NOMO-1 treated with DMSO at 0.1 percent for 48 hours (cell line): ENCODE results near the gene RFNG.

Experiments
- DNase-seq: peaks from one replicate; lab custom pipeline; 2025; ENCODE audit not compliant: unreplicated experiment; lab: John Stamatoyannopoulos, UW

The RFNG gene

DNA sequence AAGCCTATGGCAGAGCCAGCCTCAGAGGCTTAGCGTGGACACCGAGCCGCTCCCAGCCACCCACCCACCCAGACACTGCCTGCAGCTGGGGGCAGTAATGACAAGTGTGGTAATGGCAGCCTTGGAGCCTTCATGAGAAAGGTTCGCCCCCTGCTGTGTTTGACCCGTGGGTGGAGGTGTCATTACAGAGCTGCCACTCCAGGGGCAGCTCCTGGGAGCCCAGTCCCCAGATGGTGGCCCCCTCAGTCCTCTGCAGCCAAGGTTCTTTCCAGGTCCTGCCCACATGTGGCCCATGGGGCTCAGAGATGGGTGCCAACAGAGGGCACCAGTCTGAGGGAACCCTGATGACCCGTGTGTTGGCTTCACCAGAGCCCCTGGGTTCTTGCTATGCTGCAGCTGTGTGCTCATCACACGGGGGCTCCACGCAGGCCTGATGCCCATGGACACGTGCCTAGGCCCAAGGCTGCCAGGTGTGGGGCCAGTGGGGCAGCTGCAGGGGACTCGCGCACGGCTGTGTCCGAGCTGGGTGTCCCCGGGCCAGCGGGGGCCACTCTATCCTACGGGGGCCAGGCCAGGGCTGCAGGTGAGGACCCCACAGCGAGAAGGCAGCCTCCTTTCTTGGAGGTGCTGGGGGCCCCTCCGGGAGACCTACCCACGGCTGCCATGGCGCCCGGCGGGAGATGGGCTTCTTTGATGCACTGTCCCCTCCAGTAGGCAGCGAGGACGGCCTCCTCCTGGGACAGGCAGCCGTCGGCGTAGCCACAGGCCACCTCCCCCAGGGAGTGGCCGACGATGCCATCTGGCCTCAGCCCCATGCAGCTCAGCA lies 38.3 kb upstream of the RFNG start:
- DNase-seq, result no peak

DNA sequence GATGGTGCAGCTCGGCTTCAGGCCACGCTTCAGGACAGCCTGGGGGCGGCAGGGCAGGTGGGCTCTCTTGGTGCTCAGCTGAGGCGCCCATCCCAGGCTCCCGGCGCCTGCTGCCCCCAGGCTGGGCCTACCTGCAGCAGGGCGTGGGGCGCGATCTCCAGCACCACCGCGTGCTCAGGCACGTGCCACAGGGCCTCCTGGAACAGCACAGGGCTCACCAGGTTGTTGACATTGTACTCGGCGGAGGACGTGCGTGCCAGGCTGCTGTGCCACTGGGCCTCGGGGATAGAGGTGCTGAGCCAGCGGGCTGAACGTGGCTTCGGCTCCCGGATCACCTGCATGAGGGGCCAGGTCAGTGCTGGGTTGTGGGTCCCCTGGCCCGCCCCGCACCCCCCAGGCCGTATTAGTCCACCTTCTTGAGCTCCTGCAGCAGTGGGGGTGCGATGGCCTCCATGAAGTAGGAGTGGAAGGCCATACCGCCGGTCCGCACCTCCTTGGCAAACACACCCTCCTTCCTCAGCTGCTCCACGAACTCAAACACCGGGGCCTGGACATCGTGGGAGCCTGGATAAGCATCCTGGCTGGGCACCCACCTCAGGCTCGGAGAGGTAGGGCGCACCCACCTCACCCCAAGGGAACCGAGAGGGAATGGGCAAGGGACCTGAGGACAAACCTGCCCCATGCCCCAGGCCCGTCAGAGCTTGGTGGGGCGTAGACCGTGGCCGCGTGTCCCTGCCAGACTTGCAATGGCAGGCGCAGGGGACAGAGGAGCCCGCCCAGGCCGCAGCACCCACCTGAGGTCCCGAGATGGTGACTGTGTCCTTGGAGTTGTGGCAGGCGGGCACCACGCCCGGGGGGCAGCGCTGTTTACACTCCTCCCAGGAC lies 37.5 kb upstream of the RFNG start:
- DNase-seq, result no peak

GRCh38 chr17:82087961-82088837 lies 36.6 kb upstream of the RFNG start:
- no peak for DNase-seq

DNA sequence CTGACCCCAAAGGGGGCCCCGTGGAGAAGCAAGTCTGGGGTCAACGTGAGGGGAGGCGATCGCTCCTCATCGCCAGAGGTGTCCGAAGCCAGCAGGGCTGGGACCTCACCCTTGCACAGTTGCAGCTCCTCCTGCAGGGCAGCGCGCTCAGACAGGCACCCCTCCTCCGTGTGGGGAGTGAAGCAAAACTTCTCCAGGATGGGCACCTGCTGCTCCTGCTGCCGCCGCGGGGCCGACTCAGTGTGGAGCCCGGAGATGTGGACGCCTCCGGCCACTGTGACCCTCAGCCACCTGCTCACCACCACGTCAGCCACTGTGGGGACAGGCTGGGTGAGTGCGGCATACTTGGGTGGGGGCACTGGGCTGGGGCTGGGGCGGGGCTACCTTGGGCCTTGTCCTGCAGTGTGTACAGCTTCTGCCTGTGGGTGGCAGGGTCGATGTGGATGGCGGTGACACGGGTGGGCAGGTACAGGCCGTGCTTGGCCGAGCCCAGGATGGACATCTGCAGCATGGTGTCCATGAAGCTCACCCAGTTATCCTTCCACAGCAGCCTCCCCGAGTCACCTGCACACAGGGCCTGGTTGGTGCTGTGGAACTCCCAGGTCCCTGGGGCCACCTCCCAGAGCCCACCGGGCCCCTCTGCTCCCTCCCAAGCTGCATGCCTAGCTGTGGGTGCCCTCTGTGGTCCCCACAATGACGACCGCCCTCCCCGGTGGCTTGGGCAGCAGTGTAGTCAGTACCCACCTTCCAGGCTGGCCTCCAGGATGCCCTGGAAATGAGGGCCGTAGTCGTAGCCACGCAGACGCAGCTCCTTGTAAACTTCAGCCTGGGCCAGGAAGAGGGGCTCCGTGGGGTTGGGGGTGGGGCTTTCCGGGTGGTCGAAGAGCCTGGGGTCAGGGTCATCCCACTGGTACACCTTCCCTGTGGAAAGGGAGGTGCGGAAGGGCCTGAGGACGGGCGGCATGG lies 35.6 kb upstream of the RFNG start:
- DNase-seq, result no peak

GRCh38 chr17:82085931-82086764 lies 34.5 kb upstream of the RFNG start:
- DNase-seq, result no peak

GRCh38 chr17:82085031-82085861 lies 33.6 kb upstream of the RFNG start:
- DNase-seq, result no peak

DNA sequence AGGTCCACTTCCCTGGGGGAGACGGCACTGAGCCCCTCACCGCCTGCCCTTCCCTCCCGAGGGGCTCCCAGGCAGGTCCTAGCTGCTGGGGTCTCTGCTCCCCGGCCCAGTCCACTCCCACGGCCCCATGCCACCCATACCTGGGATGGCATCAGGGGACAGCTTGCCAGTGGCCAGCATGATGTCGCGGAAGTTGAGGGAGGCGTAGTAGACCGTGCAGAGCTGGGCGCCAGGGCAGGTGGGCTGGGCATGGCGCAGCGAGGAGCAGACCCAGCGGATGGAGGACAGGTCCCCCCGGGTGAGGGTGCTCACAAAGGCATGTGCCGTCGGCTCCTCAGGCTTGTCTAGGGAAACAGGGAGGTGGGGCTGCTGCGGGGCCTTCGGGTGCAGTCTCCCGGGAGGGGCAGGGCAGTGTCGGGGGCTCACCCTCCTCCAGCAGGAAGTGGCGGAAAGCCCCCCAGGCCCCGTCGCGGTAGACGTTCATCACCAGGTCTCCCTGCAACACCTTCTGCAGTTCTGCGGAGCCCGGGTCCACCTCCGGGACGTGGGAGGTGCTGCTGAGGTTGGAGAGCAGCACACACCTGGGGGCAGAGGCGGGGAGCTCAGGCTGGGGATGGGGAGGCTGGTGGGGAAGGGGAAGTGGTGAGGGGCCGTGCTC lies 32.9 kb upstream of the RFNG start:
- no peak for DNase-seq

GRCh38 chr17:82083533-82084359 lies 32.1 kb upstream of the RFNG start:
- no peak for DNase-seq

- no peak for DNase-seq
Observed at GRCh38 chr17:82083009-82083408, 31.4 kb upstream of the RFNG start.

GRCh38 chr17:82082456-82082855 lies 30.8 kb upstream of the RFNG start:
- DNase-seq, result no peak

DNA sequence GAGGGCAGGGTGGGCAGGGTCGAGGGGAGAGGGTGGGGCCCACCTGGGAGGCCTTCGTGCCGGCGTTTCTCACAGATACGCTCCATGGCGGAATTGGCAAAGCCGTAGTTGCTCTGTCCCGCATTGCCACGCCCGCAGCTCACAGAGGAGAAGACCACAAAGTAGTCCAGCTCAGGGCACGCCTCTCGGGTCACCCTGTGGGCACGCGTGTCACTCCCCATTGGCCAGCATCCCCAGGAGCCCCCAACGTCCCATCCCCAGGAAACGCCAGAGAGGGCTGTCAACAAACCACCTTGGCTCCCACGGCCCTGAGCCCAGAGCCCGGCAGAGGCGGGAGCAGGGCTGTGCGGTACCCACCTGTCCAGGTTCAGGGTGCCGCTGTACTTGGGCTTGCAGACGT lies 30.4 kb upstream of the RFNG start:
- no peak for DNase-seq

GRCh38 chr17:82081546-82081945 lies 29.9 kb upstream of the RFNG start:
- no peak for DNase-seq

DNA sequence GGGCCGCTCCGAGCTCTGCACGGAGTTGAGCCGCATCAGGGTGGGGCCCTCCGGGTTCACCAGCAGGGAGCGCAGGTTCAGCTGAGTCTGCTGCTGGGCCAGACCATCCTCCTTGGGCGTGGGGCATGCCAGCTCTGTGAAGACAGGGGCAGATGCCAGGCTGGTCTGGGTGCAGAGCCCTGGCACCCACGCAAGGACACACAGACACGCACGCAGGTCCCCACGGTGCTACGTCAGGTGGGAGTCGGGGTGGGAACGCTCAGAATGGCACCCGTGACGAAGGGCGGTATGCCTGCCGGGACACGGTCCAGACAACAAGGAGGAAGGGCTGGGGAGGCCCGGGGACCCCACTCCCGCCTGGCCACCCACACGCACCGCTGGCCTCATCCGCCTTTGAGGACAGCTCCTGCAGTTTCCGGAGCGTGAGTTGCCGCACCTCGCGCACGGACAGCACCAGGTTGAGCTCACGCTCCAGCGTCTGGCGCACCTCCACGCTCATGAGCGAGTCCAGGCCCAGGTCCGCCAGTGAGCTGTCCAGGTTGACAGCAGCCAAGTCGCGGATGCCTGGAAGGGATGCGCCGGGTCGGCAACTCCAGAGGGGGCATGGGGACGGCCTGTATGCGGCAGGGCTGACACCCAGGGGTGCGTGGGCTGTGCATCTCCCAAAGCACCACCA lies 29.3 kb upstream of the RFNG start:
- DNase-seq, result no peak

GRCh38 chr17:82080048-82080788 lies 28.6 kb upstream of the RFNG start:
- no peak for DNase-seq

GRCh38 chr17:82079001-82079677 lies 27.5 kb upstream of the RFNG start:
- no peak for DNase-seq
